IMR-90 (cell line): ENCODE measurements around the gene ASPG. TPM values are rescaled to one million over a fixed set of nuclear protein-coding genes. Genes with fewer than 3 reads are reported as not detected.

Experiments used
- ATAC-seq: fragments of 200-7000 bp; cut with Tn5 transposase; 2 replicates; pipeline ENCODE4 v1.9.1; 2020; ENCODE audit warnings: low read depth, mild to moderate bottlenecking, moderate library complexity
- BruUV-seq: library from RNA; stranded (reverse); fragments of 400-500 nt; replicated peaks from 2 replicates; lab custom pipeline; 2021; lab: Mats Ljungman, UMichigan
- CTCF ChIA-PET: fragments of 300-600 bp; formaldehyde crosslinking; extraction: SDS; loops from one replicate; lab custom pipeline; 2021; ENCODE audit warnings: antibody characterized with exemption; lab: Yijun Ruan, JAX
- POLR2A ChIA-PET: fragments of 300-600 bp; sonication (Branson Sonifier 250); formaldehyde crosslinking; loops from one replicate; lab custom pipeline; 2022; ENCODE audit warnings: antibody characterized with exemption; ENCODE audit not compliant: unreplicated experiment; lab: Charles Lee
- DNase-seq: peaks from one replicate; pipeline ENCODE4 v3.0.0; 2013
- H2AFZ ChIP-seq: replicated peaks from 2 replicates; pipeline ENCODE3; 2013; ENCODE audit warnings: low read length, mild to moderate bottlenecking; ENCODE audit not compliant: poor library complexity
- H2AK5ac ChIP-seq: 2 replicates; pipeline ENCODE4 v1.6.1; 2013; ENCODE audit warnings: low read depth, low read length, inconsistent platforms
- H2AK9ac ChIP-seq: replicated peaks from 2 replicates; pipeline ENCODE3; 2013; ENCODE audit warnings: mild to moderate bottlenecking, low read depth, low read length, moderate library complexity; ENCODE audit not compliant: poor library complexity
- H2BK120ac ChIP-seq: 2 replicates; pipeline ENCODE4 v1.6.1; 2013; ENCODE audit warnings: low read depth, low read length, inconsistent platforms
- H2BK15ac ChIP-seq: 3 replicates; pipeline ENCODE4 v1.6.1; 2013; ENCODE audit warnings: low read depth, low read length, inconsistent platforms
- H2BK20ac ChIP-seq: 2 replicates; pipeline ENCODE4 v1.6.1; 2013; ENCODE audit warnings: low read depth, mild to moderate bottlenecking, inconsistent platforms, low read length, moderate library complexity
- H2BK5ac ChIP-seq: 2 replicates; pipeline ENCODE4 v1.6.1; 2013; ENCODE audit warnings: mild to moderate bottlenecking, low read depth, low read length, inconsistent platforms; ENCODE audit not compliant: poor library complexity, severe bottlenecking
- H3K14ac ChIP-seq: replicated peaks from 2 replicates; pipeline ENCODE4 v1.6.1; 2013; ENCODE audit warnings: low read depth, low read length, inconsistent platforms
- H3K18ac ChIP-seq: 2 replicates; pipeline ENCODE4 v1.6.1; 2013; ENCODE audit warnings: low read depth, low read length, control low read depth
- H3K23ac ChIP-seq: 2 replicates; pipeline ENCODE4 v1.6.1; 2013; ENCODE audit warnings: low read depth, low read length, inconsistent platforms
- H3K27ac ChIP-seq: 2 replicates; pipeline ENCODE4 v1.5.1; 2013; ENCODE audit warnings: mild to moderate bottlenecking, control low read depth, low read length; ENCODE audit not compliant: insufficient read depth
- H3K27me3 ChIP-seq: 2 replicates; pipeline ENCODE4 v1.6.1; 2013; ENCODE audit warnings: low read length; ENCODE audit not compliant: control insufficient read depth, insufficient read depth
- H3K36me3 ChIP-seq: 2 replicates; pipeline ENCODE4 v1.6.1; 2013; ENCODE audit warnings: low read length, mixed read lengths; ENCODE audit not compliant: control insufficient read depth, insufficient read depth
- H3K4ac ChIP-seq: 2 replicates; pipeline ENCODE4 v1.6.1; 2013; ENCODE audit warnings: low read depth, low read length, inconsistent platforms
- H3K4me1 ChIP-seq: 2 replicates; pipeline ENCODE4 v1.6.1; 2013; ENCODE audit warnings: low read length, mixed read lengths; ENCODE audit not compliant: control insufficient read depth, insufficient read depth
- H3K4me2 ChIP-seq: 2 replicates; pipeline ENCODE4 v1.6.1; 2013; ENCODE audit warnings: low read depth, mild to moderate bottlenecking, control low read depth, low read length, moderate library complexity
- H3K4me3 ChIP-seq: 2 replicates; pipeline ENCODE4 v1.5.1; 2013; ENCODE audit warnings: low read depth, mild to moderate bottlenecking, control low read depth, low read length, moderate library complexity; ENCODE audit not compliant: insufficient read depth
- H3K56ac ChIP-seq: 2 replicates; pipeline ENCODE4 v1.6.1; 2013; ENCODE audit warnings: low read length, inconsistent platforms; ENCODE audit not compliant: insufficient read depth; ENCODE audit errors: extremely low read depth
- H3K79me1 ChIP-seq, 2 experiments: 2 replicates each; pipeline ENCODE4 v1.6.1; 2013; ENCODE audit warnings: low read length in 2 of 2, inconsistent platforms in 1 of 2, low read depth in 1 of 2
- H3K9ac ChIP-seq: 2 replicates; pipeline ENCODE4 v1.6.1; 2013; ENCODE audit warnings: low read depth, low read length, control low read depth
- H3K9me1 ChIP-seq: 2 replicates; pipeline ENCODE4 v1.6.1; 2013; ENCODE audit warnings: low read length, inconsistent platforms; ENCODE audit not compliant: insufficient read depth
- H3K9me3 ChIP-seq: 2 replicates; pipeline ENCODE4 v1.6.1; 2013; ENCODE audit warnings: low read length; ENCODE audit not compliant: control insufficient read depth, insufficient read depth
- H4K20me1 ChIP-seq: 2 replicates; pipeline ENCODE4 v1.6.1; 2013; ENCODE audit warnings: low read length, inconsistent platforms; ENCODE audit not compliant: insufficient read depth
- H4K5ac ChIP-seq: 2 replicates; pipeline ENCODE4 v1.6.1; 2013; ENCODE audit warnings: mild to moderate bottlenecking, low read depth, low read length, control low read depth
- H4K8ac ChIP-seq, 2 experiments: 2 replicates each; pipeline ENCODE4 v1.6.1; 2013; ENCODE audit warnings: low read depth in 2 of 2, low read length in 2 of 2, control low read depth in 1 of 2, inconsistent platforms in 1 of 2
- H4K91ac ChIP-seq: 2 replicates; pipeline ENCODE4 v1.6.1; 2013; ENCODE audit warnings: low read depth, low read length, inconsistent platforms; ENCODE audit not compliant: insufficient read depth
- BHLHE40 ChIP-seq: fragments of 150-350 bp; IDR thresholded peaks from 2 replicates; pipeline ENCODE4 v1.6.1; 2016; ENCODE audit warnings: mild to moderate bottlenecking, low read depth, low read length
- CEBPB ChIP-seq: IDR thresholded peaks from 2 replicates; pipeline ENCODE4 v1.6.1; 2012; ENCODE audit warnings: low read depth, low read length, improper control_type of control experiment
- CHD1 ChIP-seq: IDR thresholded peaks from 2 replicates; pipeline ENCODE4 v1.6.1; 2012; ENCODE audit warnings: low read depth, low read length, improper control_type of control experiment
- FOS ChIP-seq: fragments of 150-350 bp; IDR thresholded peaks from 2 replicates; pipeline ENCODE4 v1.6.1; 2016; ENCODE audit warnings: low read depth, low read length
- MAFK ChIP-seq: IDR thresholded peaks from 2 replicates; pipeline ENCODE4 v1.6.1; 2012; ENCODE audit warnings: low read depth, low read length, improper control_type of control experiment
- MAZ ChIP-seq: IDR thresholded peaks from 2 replicates; pipeline ENCODE4 v1.6.1; 2012; ENCODE audit warnings: low read depth, mild to moderate bottlenecking, low read length, improper control_type of control experiment, moderate library complexity, borderline replicate concordance
- MXI1 ChIP-seq: IDR thresholded peaks from 2 replicates; pipeline ENCODE4 v1.6.1; 2012; ENCODE audit warnings: low read depth, mild to moderate bottlenecking, low read length, moderate library complexity, borderline replicate concordance
- NFE2L2 ChIP-seq: fragments of 150-350 bp; IDR thresholded peaks from 2 replicates; pipeline ENCODE4 v1.6.1; 2016; ENCODE audit warnings: low read depth, mild to moderate bottlenecking, low read length
- POLR2A ChIP-seq: IDR thresholded peaks from 2 replicates; pipeline ENCODE4 v1.6.1; 2012; ENCODE audit warnings: mild to moderate bottlenecking, low read depth, low read length
- RAD21 ChIP-seq: IDR thresholded peaks from 2 replicates; pipeline ENCODE4 v1.6.1; 2012; ENCODE audit warnings: low read length, improper control_type of control experiment
- RCOR1 ChIP-seq: IDR thresholded peaks from 2 replicates; pipeline ENCODE4 v1.6.1; 2012; ENCODE audit warnings: mild to moderate bottlenecking, low read length, improper control_type of control experiment; ENCODE audit not compliant: insufficient replicate concordance
- RFX5 ChIP-seq: IDR thresholded peaks from 2 replicates; pipeline ENCODE4 v1.8.0; 2012; ENCODE audit warnings: low read depth, mild to moderate bottlenecking, low read length, moderate library complexity
- SMC3 ChIP-seq: fragments of 150-350 bp; IDR thresholded peaks from 2 replicates; pipeline ENCODE4 v1.6.1; 2016; ENCODE audit warnings: low read depth, mild to moderate bottlenecking, antibody characterized with exemption, low read length, moderate library complexity
- USF2 ChIP-seq: fragments of 150-350 bp; IDR thresholded peaks from 2 replicates; pipeline ENCODE4 v1.6.1; 2017; ENCODE audit warnings: mild to moderate bottlenecking, antibody characterized with exemption, low read length, low read depth
- WGBS, 2 experiments: methylation state at CpG; one replicate each; pipeline versions ENCODE4 v1.1.5 to v1.1.7; 2013; ENCODE audit warnings: missing lambda C conversion rate in 2 of 2; ENCODE audit not compliant: insufficient read length in 1 of 2; ENCODE audit errors: extremely low coverage in 2 of 2; 5-methylcytosine and 5-hydroxymethylcytosine counted together
- dilution Hi-C: fragments of 300-500 bp; cut with HindIII; formaldehyde crosslinking; loops from one replicate; pipeline ENCODE4 v1.14.3; 2018; ENCODE audit warnings: low sequenced_read_pairs; ENCODE audit not compliant: unreplicated experiment
- in situ Hi-C: fragments of 300-500 bp; cut with MboI; formaldehyde crosslinking; loops from 3 replicates; pipeline ENCODE4 v1.14.3; 2019; ENCODE audit warnings: low sequenced_read_pairs, inconsistent platforms, mixed read lengths
- intact Hi-C: fragments of 100-400 bp; cut with micrococcal nuclease; formaldehyde crosslinking; loops from 2 replicates; pipeline ENCODE4 v1.10.0; 2022
- polyA plus RNA-seq, 3 experiments: library from polyadenylated mRNA; depleted of rRNA; stranded (reverse); fragments of >200 nt; gene quantifications; 2 replicates each; pipeline ENCODE4 v1.2.3, GENCODE V29; 2012; ENCODE audit warnings: low replicate concordance in 1 of 3
- total RNA-seq: library from RNA; depleted of rRNA; stranded (reverse); fragments of >200 nt; gene quantifications from 2 replicates; pipeline ENCODE4 v1.2.3, GENCODE V29; 2012
- TF ChIP-seq, protein P1 (sequence below): fragments of 150-350 bp; IDR thresholded peaks from 2 replicates; pipeline ENCODE4 v1.6.1; 2016; ENCODE audit warnings: low read depth, mild to moderate bottlenecking, low read length, moderate library complexity, borderline replicate concordance
- TF ChIP-seq, protein P2 (sequence below): conservative IDR thresholded peaks from 2 replicates; pipeline ENCODE4 v1.5.1; 2012; ENCODE audit warnings: mild to moderate bottlenecking, low read depth, low read length, improper control_type of control experiment

The ASPG gene
- total and polyA plus RNA-seq, 2 of the 4 experiments (the other 2 are of a cell fraction): not detected

- H4K8ac ChIP-seq: no peak overlapping the region
- no peaks in the 10 kb centered on the region for H3K36me3 ChIP-seq
- intact Hi-C loops (no loop called here), dilution Hi-C loops (no loop called here), in situ Hi-C loops (no loop called here)
- CTCF ChIA-PET: no interaction called here
- H4K91ac ChIP-seq: no peak overlapping the region
- H3K9me3 ChIP-seq: no peaks in the 10 kb centered on the region
- ATAC-seq (no peak), DNase-seq (no peak)
- no peak overlapping the region for H3K4me3 ChIP-seq
- H3K18ac ChIP-seq: no peak overlapping the region
- H2AK5ac ChIP-seq: no peak overlapping the region
- H3K4me2 ChIP-seq: no peak overlapping the region
- 17% methylated on average over 1 of the region's 5 CpGs; no CpG with 5 or more reads in 1 of the 2 experiments for WGBS, 2 experiments
- no peaks in the 10 kb centered on the region for H3K9me1 ChIP-seq
- TF ChIP-seq RAD21: no peak
- no peak for TF ChIP-seq FOS
- TF ChIP-seq MAZ: no peak
- no peak for TF ChIP-seq BHLHE40
- TF ChIP-seq MXI1: no peak
- no peak for TF ChIP-seq NFE2L2
- TF ChIP-seq, protein P1, sequence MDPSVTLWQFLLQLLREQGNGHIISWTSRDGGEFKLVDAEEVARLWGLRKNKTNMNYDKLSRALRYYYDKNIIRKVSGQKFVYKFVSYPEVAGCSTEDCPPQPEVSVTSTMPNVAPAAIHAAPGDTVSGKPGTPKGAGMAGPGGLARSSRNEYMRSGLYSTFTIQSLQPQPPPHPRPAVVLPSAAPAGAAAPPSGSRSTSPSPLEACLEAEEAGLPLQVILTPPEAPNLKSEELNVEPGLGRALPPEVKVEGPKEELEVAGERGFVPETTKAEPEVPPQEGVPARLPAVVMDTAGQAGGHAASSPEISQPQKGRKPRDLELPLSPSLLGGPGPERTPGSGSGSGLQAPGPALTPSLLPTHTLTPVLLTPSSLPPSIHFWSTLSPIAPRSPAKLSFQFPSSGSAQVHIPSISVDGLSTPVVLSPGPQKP: no peak
- TF ChIP-seq CHD1: no peak
- TF ChIP-seq CEBPB: no peak
- TF ChIP-seq, protein P2, sequence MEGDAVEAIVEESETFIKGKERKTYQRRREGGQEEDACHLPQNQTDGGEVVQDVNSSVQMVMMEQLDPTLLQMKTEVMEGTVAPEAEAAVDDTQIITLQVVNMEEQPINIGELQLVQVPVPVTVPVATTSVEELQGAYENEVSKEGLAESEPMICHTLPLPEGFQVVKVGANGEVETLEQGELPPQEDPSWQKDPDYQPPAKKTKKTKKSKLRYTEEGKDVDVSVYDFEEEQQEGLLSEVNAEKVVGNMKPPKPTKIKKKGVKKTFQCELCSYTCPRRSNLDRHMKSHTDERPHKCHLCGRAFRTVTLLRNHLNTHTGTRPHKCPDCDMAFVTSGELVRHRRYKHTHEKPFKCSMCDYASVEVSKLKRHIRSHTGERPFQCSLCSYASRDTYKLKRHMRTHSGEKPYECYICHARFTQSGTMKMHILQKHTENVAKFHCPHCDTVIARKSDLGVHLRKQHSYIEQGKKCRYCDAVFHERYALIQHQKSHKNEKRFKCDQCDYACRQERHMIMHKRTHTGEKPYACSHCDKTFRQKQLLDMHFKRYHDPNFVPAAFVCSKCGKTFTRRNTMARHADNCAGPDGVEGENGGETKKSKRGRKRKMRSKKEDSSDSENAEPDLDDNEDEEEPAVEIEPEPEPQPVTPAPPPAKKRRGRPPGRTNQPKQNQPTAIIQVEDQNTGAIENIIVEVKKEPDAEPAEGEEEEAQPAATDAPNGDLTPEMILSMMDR: no peak
- TF ChIP-seq RFX5: no peak
- TF ChIP-seq USF2: no peak
- no peak for TF ChIP-seq SMC3
- TF ChIP-seq MAFK: no peak
- TF ChIP-seq RCOR1: no peak
- no peak for TF ChIP-seq POLR2A
- H3K4me1 ChIP-seq: no peaks in the 10 kb centered on the region
- H2BK120ac ChIP-seq: no peak overlapping the region
- no peak overlapping the region for H2AK9ac ChIP-seq
- H2BK5ac ChIP-seq: no peak overlapping the region
- no peak overlapping the region for H3K27ac ChIP-seq
- H3K56ac ChIP-seq: no peak overlapping the region
- no peaks in the 10 kb centered on the region for H3K79me1 ChIP-seq
- no peak overlapping the region for H2BK20ac ChIP-seq
- no peaks in the 10 kb centered on the region; the same call in 1 of the 2 replicates for H4K20me1 ChIP-seq
- no peak overlapping the region for H2BK15ac ChIP-seq
- H3K9ac ChIP-seq: no peak overlapping the region
- H4K5ac ChIP-seq: no peak overlapping the region
- H3K4ac ChIP-seq: no peak overlapping the region
- no peak overlapping the region for H3K14ac ChIP-seq
- POLR2A ChIA-PET: no interaction called here
- H2AFZ ChIP-seq: no peak overlapping the region
- no TSS peak for BruUV-seq
- H3K23ac ChIP-seq: no peak overlapping the region
- H3K27me3 ChIP-seq: peaks cover 17% of the 10 kb centered on the region; the same call in 1 of the 2 replicates
These were observed 34.8 kb downstream of the ASPG start for GRCh38 chr14:104120281-104120741.
